Muscle of leg (tissue), 11 donors: ENCODE results near the gene PTPN2. TPM values are rescaled to one million over a fixed set of nuclear protein-coding genes. Genes with fewer than 3 reads are reported as not detected.
A peak's percentile ranks its signal among the peaks of the same experiment; 100 is the strongest.
"Not testable (repeated sequence)": the region's sequence is repeated elsewhere in the genome, so short reads cannot be mapped to it uniquely, and the experiment has no call there.

ENCODE experiments used
- DNase-seq: peaks from one replicate; pipeline ENCODE4 v3.0.0; 2013
- H3K27ac ChIP-seq: one replicate; pipeline ENCODE4 v1.5.1; 2013; ENCODE audit warnings: mild to moderate bottlenecking, low read length, control low read depth
- H3K27me3 ChIP-seq: one replicate; pipeline ENCODE4 v1.6.1; 2013; ENCODE audit warnings: low read length; ENCODE audit not compliant: control insufficient read depth, insufficient read depth
- H3K36me3 ChIP-seq: one replicate; pipeline ENCODE4 v1.6.1; 2013; ENCODE audit warnings: low read length; ENCODE audit not compliant: control insufficient read depth, insufficient read depth
- H3K4me1 ChIP-seq: one replicate; pipeline ENCODE4 v1.6.1; 2013; ENCODE audit warnings: low read length; ENCODE audit not compliant: control insufficient read depth, insufficient read depth
- H3K4me3 ChIP-seq: one replicate; pipeline ENCODE4 v1.5.1; 2013; ENCODE audit warnings: low read length, control low read depth
- H3K9me3 ChIP-seq: replicated peaks from 2 replicates; pipeline ENCODE4 v1.6.1; 2013; ENCODE audit warnings: low read depth, low read length; ENCODE audit not compliant: control insufficient read depth
- WGBS: methylation state at CpG from one replicate; pipeline ENCODE4 v1.1.5; 2013; ENCODE audit warnings: missing lambda C conversion rate; ENCODE audit not compliant: insufficient coverage; 5-methylcytosine and 5-hydroxymethylcytosine counted together
- polyA plus RNA-seq, 8 donors: library from polyadenylated mRNA; unstranded; fragments of 120-200 nt; gene quantifications; one replicate each; pipeline versions ENCODE4 v1.2.1 to v1.2.3, GENCODE V29; 2013; ENCODE audit warnings: inconsistent platforms in 1 of 8, low replicate concordance in 1 of 8; ENCODE audit not compliant: insufficient read length in 8 of 8, insufficient read depth in 1 of 8
- total RNA-seq: library from RNA; stranded (reverse); fragments of 120-200 nt; gene quantifications from one replicate; pipeline ENCODE4 v1.2.4, GENCODE V29; 2013

The PTPN2 gene
- total and polyA plus RNA-seq, 9 donors = 22.7 to 34.1 (median 27.7) TPM

DNA sequence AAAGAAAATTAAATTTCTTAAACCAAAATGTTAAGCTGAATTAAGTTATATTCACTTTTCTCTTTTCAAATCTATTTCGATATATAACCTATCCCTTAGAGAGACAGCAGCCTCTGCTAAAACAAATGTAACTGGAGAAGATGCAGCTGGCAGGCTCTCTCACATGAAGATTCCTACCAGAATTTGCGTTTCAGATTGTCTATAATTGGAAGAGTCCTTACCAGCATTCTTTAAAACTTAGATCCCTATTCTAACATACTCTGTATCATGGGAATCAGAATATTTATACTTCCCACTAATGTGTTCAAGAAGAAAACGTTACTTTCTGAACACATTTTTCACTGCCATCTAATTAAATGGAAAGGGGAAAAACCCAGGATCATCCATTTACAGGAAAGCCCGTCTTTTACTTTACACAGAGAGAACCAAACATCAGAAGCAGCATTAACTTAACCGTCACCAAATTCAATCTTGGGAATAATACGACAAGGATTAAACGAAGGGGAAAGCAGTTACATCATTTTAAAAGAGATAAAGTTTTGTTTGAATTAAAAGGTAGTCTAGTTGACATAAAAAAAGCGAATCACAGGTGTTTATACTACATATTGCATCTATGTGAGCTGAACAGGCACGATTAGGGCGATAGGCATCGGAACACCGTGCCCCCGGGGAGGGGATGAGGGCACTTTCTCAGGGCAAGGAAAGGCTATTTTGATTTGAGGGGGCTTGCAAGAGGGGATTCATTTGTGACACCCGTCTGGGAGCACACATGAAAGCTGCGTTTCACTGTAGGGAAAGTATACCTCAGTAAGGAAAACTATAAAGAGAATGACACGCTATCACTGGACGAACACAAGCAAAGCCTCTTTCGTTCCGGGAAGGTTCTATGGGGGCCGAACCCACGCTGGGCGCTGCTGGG, 1.3 kb downstream of the PTPN2 start:
- 0% methylated on average over 13 of the region's 22 CpGs for WGBS
- Histone ChIP-seq H3K27me3 (no peaks in the 10 kb centered on the region), H3K4me3 (peak overlapping the region; percentile 62), H3K4me1 (peaks cover 11% of the 10 kb centered on the region), H3K36me3 (no peaks in the 10 kb centered on the region), H3K9me3 (no peaks in the 10 kb centered on the region), H3K27ac (peak overlapping the region; percentile 97)
- DNase-seq = peak; percentile 88

DNA sequence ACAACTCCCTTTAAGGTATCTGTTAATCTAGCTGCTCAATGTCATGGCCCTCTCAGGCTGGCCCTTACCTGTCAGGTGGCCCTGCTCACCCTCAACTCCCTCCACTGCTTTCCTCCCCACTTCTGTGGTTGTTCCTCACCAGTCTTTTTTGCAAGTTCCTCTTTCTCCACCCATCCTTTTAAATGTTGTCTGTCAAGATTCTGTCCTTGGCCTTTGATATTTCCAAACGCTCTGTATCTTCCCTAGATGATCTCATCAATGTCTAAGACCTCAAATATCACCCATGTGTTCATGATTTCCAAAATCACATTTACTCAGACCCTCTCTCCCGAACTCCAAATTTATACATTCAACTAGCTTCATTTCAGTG, 3.5 kb downstream of the PTPN2 start:
- H3K9me3 ChIP-seq = no peaks in the 10 kb centered on the region
- no peak overlapping the region for H3K4me3 ChIP-seq
- 88% methylated on average over 2 of the region's 2 CpGs for WGBS
- DNase-seq = no peak
- no peaks in the 10 kb centered on the region for H3K36me3 ChIP-seq
- H3K27ac ChIP-seq = no peak overlapping the region
- H3K4me1 ChIP-seq = peaks cover 11% of the 10 kb centered on the region
- no peaks in the 10 kb centered on the region for H3K27me3 ChIP-seq

DNA sequence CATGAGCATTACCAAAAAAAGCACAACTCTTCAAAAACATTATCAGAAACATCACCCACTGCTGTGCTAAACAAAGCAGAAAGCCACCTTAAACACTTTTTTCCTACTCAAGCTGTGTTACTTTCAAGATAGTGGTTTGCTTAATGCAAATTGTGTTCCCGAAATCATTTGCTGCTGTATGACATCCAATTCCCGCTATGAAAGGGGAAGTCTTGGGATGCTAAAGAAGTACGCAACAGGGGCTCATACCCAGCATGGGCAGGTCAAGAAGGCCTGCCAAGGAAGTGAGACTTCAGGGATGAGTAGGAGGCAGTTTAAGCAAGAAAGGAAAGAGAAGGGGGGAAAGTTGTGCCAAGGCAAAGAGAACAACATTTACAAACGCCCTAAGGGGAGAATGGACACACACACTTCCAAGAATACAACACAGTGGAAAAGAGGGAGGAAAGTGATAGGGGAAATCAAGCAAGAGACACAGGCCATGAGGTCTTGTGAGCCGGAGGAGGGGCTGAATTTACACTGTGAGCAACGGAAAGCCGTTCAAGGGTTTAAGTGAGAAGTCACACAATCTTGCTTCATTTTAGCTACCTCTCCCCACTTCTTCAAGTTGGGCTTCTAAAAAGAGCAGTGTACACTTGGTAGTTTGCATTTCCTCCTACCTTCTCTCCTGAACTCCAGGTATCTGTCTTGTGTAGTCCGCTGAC, 4.0 kb downstream of the PTPN2 start:
- no peaks in the 10 kb centered on the region for H3K36me3 ChIP-seq
- DNase-seq = peak; percentile 46
- 76% methylated on average over 5 of the region's 8 CpGs for WGBS
- H3K9me3 ChIP-seq = no peaks in the 10 kb centered on the region
- peaks cover 11% of the 10 kb centered on the region for H3K4me1 ChIP-seq
- H3K27ac ChIP-seq = no peak overlapping the region
- no peak overlapping the region for H3K4me3 ChIP-seq
- no peaks in the 10 kb centered on the region for H3K27me3 ChIP-seq

DNA sequence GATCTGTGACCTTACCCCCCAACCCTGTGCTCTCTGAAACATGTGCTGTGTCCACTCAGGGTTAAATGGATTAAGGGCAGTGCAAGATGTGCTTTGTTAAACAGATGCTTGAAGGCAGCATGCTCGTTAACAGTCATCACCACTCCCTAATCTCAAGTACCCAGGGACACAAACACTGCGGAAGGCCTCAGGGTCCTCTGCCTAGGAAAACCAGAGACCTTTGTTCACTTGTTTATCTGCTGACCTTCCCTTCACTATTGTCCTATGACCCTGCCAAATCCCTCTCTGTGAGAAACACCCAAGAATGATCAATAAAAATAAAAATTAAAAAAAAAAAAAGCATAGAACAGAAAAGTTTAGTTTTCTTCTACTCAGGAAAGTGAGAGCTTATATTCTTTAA, 9.0 kb downstream of the PTPN2 start:
- H3K4me3 ChIP-seq, H3K9me3 ChIP-seq, H3K27ac ChIP-seq, H3K27me3 ChIP-seq, H3K36me3 ChIP-seq, DNase-seq, H3K4me1 ChIP-seq: not testable (repeated sequence)
- WGBS = no CpG with 5 or more reads among the region's 2 CpGs

DNA sequence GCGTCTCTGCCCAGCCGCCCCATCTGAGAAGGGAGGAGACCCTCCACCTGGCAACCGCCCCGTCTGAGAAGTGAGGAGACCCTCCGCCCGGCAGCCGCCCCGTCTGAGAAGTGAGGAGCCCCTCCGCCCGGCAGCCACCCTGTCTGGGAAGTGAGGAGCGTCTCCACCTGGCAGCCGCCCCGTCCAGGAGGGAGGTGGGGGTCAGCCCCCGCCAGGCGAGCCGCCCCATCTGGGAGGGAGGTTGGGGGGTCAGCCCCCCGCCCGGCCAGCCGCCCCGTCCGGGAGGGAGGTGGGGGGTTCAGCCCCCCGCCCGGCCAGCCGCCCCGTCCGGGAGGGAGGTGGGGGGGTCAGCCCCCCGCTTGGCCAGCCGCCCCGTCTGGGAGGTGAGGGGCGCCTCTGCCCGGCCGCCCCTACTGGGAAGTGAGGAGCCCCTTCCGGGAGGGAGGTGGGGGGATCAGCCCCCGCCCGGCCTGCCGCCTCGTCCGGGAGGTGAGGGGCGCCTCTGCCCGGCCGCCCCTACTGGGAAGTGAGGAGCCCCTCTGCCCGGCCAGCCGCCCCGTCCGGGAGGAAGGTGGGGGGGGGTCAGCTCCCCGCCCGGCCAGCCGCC, 10.0 kb downstream of the PTPN2 start:
- not testable (repeated sequence) for H3K27ac ChIP-seq, H3K27me3 ChIP-seq, H3K36me3 ChIP-seq, H3K4me3 ChIP-seq, H3K9me3 ChIP-seq, DNase-seq, H3K4me1 ChIP-seq
- WGBS = over 99% methylated on average over 17 of the region's 48 CpGs

DNA sequence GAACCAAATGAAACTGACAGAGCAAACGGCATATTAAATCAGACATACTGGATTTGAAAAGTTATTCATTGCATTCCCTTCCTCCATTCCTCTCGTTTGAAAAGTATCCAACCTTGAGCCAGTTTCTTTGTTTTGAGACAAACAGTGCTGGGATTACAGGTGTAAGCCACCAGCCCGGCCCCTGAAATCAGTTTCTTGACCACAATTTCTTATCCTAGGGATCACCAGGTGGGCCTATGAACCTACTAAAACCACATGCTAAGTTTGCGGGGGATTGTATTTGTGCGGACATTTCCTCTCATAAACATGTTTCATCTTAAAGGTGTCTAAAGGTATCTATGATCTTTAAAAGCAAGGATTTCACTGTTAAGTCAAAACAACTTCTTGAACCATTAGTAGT, 11.6 kb downstream of the PTPN2 start:
- H3K4me1 ChIP-seq = no peaks in the 10 kb centered on the region
- 67% methylated on average over 1 of the region's 5 CpGs for WGBS
- no peak overlapping the region for H3K4me3 ChIP-seq
- H3K27me3 ChIP-seq = no peaks in the 10 kb centered on the region
- no peaks in the 10 kb centered on the region for H3K36me3 ChIP-seq
- DNase-seq = no peak
- H3K9me3 ChIP-seq = no peaks in the 10 kb centered on the region
- no peak overlapping the region for H3K27ac ChIP-seq

DNA sequence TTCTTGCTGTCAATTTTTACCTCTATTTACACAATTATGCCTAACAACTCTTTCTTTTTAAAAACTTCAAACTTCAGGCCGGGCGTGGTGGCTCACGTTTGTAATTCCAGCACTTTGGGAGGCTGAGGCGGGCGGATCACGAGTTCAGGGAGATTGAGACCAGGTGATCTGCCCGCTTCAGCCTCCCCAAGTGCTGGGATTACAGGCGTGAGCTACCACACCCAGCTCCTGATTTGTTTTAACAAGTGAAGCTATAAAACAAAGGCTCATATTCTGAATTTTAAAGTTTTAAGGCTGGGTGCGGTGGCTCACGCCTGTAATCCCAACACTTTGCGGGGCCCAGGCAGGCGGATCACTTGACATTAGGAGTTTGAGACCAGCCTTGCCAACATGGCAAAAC, 15.5 kb downstream of the PTPN2 start:
- Histone ChIP-seq H3K4me3 (no peak overlapping the region), H3K4me1 (no peaks in the 10 kb centered on the region), H3K9me3 (no peaks in the 10 kb centered on the region), H3K27me3 (no peaks in the 10 kb centered on the region), H3K36me3 (no peaks in the 10 kb centered on the region), H3K27ac (no peak overlapping the region)
- no peak for DNase-seq
- 95% methylated on average over 8 of the region's 12 CpGs for WGBS

DNA sequence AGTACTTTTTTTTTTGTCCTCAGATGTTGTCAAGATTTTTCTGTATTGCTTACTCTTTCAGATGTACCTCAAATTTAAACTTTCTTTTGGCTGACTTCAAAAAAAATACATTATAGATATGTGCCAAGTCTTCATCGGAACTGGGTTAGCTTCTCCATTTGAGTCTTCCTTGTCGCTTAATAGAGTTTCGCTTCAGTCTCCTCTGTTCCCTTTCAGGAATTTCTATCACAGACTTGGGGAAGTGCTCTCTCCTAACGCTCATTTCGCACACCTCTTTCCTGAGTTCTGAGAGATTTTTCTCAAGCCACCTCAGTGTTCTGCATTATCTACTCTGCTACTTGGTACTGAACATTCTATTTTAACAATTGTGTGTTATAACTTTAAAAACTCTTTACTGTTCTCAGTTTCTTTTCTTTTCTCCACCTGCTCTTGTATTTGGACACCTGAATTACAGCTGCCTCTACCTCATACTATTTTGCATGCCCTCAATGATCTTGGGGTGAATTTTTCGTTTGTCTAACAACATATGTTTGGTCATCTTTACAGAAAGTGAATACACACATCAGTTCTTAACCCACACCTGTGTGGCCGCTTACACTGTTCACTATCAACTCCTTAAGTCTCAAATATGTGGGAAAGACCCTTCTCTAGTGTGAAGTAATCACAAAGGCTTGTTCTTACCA, 16.5 kb downstream of the PTPN2 start:
- Histone ChIP-seq H3K36me3 (no peaks in the 10 kb centered on the region), H3K4me3 (no peak overlapping the region), H3K27ac (no peak overlapping the region), H3K27me3 (no peaks in the 10 kb centered on the region), H3K9me3 (no peaks in the 10 kb centered on the region), H3K4me1 (peaks cover 2% of the 10 kb centered on the region)
- WGBS = 100% methylated on average over 1 of the region's 7 CpGs
- no peak for DNase-seq

DNA sequence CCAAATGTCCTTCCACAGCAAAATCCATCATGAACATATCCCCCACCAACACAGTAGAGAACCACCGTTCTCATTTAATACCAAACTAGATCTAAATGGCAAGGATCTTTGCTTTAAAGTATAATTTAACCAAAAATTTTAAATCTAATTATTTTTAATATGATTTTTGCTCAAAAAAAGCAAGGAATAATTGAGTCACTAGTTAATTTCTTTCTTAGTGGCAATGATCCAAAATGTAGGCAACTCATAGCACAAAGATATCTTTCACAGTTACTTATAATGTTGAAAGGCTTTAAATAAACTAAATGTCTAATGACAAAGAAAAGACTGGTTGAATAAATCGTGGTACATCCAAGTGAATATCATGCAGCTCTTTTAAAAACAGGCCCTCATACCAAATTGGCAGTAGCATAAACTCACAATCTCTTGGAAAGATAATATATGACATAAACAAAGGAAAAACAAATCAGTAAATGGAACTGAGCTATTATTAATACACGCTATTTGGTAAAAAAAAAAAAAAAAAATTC, 20.3 kb downstream of the PTPN2 start:
- no peak overlapping the region for H3K27ac ChIP-seq
- no peaks in the 10 kb centered on the region for H3K27me3 ChIP-seq
- no peaks in the 10 kb centered on the region for H3K36me3 ChIP-seq
- H3K4me3 ChIP-seq = no peak overlapping the region
- no peaks in the 10 kb centered on the region for H3K9me3 ChIP-seq
- no CpG with 5 or more reads among the region's 3 CpGs for WGBS
- peaks cover 5% of the 10 kb centered on the region for H3K4me1 ChIP-seq
- DNase-seq = no peak
